ENCODE data around the gene TNFRSF18. TPM values are rescaled to one million over a fixed set of nuclear protein-coding genes. Genes with fewer than 3 reads are reported as not detected.

The TNFRSF18 gene
- total RNA-seq, 1 donor from 2014 or later, result 1.2 TPM

GRCh38 chr1:1165900-1166421 lies 40.4 kb downstream of the TNFRSF18 start:
- peaks cover 20% of the 10 kb centered on the region for H3K4me1 Mint-ChIP-seq
- TF ChIP-seq CTCF (IDR thresholded peaks at IDR 0.05; ENCODE audit: unreplicated experiment), result no peak
- H3K9me3 Mint-ChIP-seq, result no peaks in the 10 kb centered on the region
- no peaks in the 10 kb centered on the region for H3K36me3 Mint-ChIP-seq
- no peak overlapping the region for H3K4me3 Mint-ChIP-seq
- H3K27me3 Mint-ChIP-seq (ENCODE audit: low read depth), result peaks cover 5% of the 10 kb centered on the region
- no peak overlapping the region for H3K27ac Mint-ChIP-seq
- no peak for DNase-seq (ENCODE audit: low spot score in 2 of 2, unreplicated experiment in 2 of 2)

GRCh38 chr1:1165485-1165884 lies 40.9 kb downstream of the TNFRSF18 start:
- DNase-seq (ENCODE audit: low spot score in 2 of 2, unreplicated experiment in 2 of 2), result no peak
- no peak overlapping the region for H3K27ac Mint-ChIP-seq
- H3K4me3 Mint-ChIP-seq, result peak overlapping the region; percentile 6
- H3K27me3 Mint-ChIP-seq (ENCODE audit: low read depth), result peaks cover 5% of the 10 kb centered on the region
- H3K4me1 Mint-ChIP-seq, result peaks cover 20% of the 10 kb centered on the region
- no peaks in the 10 kb centered on the region for H3K36me3 Mint-ChIP-seq
- no peaks in the 10 kb centered on the region for H3K9me3 Mint-ChIP-seq
- TF ChIP-seq CTCF (IDR thresholded peaks at IDR 0.05; ENCODE audit: unreplicated experiment), result no peak

GRCh38 chr1:1164701-1165451 lies 41.5 kb downstream of the TNFRSF18 start:
- H3K27ac Mint-ChIP-seq, result no peak overlapping the region
- no peaks in the 10 kb centered on the region for H3K9me3 Mint-ChIP-seq
- peaks cover 16% of the 10 kb centered on the region for H3K4me1 Mint-ChIP-seq
- peak overlapping the region; percentile 54 for H3K4me3 Mint-ChIP-seq
- no peak for TF ChIP-seq CTCF (IDR thresholded peaks at IDR 0.05; ENCODE audit: unreplicated experiment)
- no peak for DNase-seq (ENCODE audit: low spot score in 2 of 2, unreplicated experiment in 2 of 2)
- H3K27me3 Mint-ChIP-seq (ENCODE audit: low read depth), result peaks cover 5% of the 10 kb centered on the region
- H3K36me3 Mint-ChIP-seq, result no peaks in the 10 kb centered on the region

GRCh38 chr1:1164361-1164700 lies 42.1 kb downstream of the TNFRSF18 start:
- peaks cover 15% of the 10 kb centered on the region for H3K4me1 Mint-ChIP-seq
- DNase-seq (ENCODE audit: low spot score in 2 of 2, unreplicated experiment in 2 of 2), result no peak
- H3K9me3 Mint-ChIP-seq, result no peaks in the 10 kb centered on the region
- peak overlapping the region; percentile 44 for H3K27ac Mint-ChIP-seq
- no peak for TF ChIP-seq CTCF (IDR thresholded peaks at IDR 0.05; ENCODE audit: unreplicated experiment)
- peak overlapping the region; percentile 54 for H3K4me3 Mint-ChIP-seq
- no peaks in the 10 kb centered on the region for H3K36me3 Mint-ChIP-seq
- peaks cover 5% of the 10 kb centered on the region for H3K27me3 Mint-ChIP-seq (ENCODE audit: low read depth)

GRCh38 chr1:1163538-1164070 lies 42.8 kb downstream of the TNFRSF18 start:
- Mint-ChIP-seq H3K27me3 (ENCODE audit: low read depth) (peaks cover 5% of the 10 kb centered on the region), H3K4me1 (peaks cover 18% of the 10 kb centered on the region), H3K4me3 (peak overlapping the region; percentile 54), H3K9me3 (no peaks in the 10 kb centered on the region), H3K36me3 (no peaks in the 10 kb centered on the region), H3K27ac (peak overlapping the region; percentile 44)
- TF ChIP-seq CTCF (IDR thresholded peaks at IDR 0.05; ENCODE audit: unreplicated experiment), result no peak
- no peak for DNase-seq (ENCODE audit: low spot score in 2 of 2, unreplicated experiment in 2 of 2)

Data from mesothelial cell of epicardium (in vitro differentiated cells).